Measurements from ENCODE around the gene TSBP1.
A peak's percentile ranks its signal among the peaks of the same experiment; 100 is the strongest.

Gene TSBP1

DNA sequence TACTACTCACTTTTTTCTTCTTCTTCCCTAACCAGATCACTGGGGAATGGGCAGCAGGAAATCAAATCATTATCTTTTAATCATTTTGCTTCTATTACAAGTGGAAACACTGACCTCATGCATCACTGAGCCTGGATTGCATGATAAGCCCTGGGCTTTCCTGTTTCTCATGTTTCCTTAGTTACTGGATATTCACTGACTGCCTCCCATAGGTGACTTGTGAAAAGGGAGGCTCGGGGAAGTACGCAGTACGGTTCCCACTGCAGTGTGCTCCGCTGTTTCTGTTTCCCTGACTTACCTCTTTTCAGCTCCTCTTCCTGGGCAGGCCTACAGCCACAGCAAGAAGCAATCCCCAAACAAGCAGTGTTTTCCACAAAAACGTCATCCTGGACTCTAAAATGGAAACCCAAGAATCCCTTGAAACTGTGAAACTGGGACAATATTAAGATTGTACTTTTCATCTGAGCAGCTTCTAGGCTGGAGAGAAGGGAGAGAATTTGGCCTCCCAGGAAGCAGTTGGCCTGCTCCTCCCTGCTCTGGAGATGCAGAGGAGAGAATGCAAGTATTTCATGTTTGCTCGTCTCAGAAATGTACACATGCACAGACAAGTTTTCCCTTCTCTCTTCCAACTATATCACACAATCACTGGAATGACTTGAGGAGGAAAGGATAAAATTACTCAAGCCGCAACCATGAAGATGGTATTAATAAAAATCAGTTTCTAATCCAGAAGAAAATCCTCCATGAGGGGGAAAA, 22.1 kb upstream of the TSBP1 start:
- Histone ChIP-seq H3K27ac (peak overlapping the region; percentile 24), H3K4me1 (peaks cover 6% of the 10 kb centered on the region), H3K4me3 (ENCODE audit: low read depth, low read length) (no peak overlapping the region), H3K36me3 (ENCODE audit: control insufficient read depth, insufficient read depth, low read length) (no peaks in the 10 kb centered on the region), H3K4me2 (ENCODE audit: low read length) (peak overlapping the region; percentile 58), H3K79me2 (no peaks in the 10 kb centered on the region), H3K27me3 (ENCODE audit: control insufficient read depth, insufficient read depth, low read length) (no peaks in the 10 kb centered on the region), H2AFZ (peak overlapping the region; percentile 31), H3K9ac (no peak overlapping the region), H3K9me3 (ENCODE audit: control insufficient read depth, low read length) (no peaks in the 10 kb centered on the region)
- TF ChIP-seq, protein P1, sequence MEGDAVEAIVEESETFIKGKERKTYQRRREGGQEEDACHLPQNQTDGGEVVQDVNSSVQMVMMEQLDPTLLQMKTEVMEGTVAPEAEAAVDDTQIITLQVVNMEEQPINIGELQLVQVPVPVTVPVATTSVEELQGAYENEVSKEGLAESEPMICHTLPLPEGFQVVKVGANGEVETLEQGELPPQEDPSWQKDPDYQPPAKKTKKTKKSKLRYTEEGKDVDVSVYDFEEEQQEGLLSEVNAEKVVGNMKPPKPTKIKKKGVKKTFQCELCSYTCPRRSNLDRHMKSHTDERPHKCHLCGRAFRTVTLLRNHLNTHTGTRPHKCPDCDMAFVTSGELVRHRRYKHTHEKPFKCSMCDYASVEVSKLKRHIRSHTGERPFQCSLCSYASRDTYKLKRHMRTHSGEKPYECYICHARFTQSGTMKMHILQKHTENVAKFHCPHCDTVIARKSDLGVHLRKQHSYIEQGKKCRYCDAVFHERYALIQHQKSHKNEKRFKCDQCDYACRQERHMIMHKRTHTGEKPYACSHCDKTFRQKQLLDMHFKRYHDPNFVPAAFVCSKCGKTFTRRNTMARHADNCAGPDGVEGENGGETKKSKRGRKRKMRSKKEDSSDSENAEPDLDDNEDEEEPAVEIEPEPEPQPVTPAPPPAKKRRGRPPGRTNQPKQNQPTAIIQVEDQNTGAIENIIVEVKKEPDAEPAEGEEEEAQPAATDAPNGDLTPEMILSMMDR (IDR thresholded peaks at IDR 0.05): no peak

DNA sequence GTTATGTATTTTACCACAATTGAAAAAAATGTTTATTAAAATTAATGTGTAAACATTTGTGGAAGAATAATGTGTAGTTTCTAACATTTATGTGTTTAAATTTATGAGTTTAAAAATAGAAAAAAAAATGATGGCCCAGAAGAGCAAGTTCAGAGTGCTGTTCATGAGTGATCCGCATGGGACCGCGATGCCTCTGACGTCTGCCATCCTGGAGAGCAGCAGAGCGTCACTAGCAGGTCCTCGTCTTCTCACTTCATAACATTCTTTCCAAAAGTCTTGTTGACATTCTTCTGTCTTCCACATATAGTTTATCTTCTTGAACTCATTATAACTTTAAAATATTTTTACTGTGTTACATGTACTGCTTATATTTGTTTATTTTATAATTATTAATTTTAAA, 19.8 kb upstream of the TSBP1 start:
- peaks cover 6% of the 10 kb centered on the region for H3K4me1 ChIP-seq
- H3K36me3 ChIP-seq (ENCODE audit: control insufficient read depth, insufficient read depth, low read length): no peaks in the 10 kb centered on the region
- no peak overlapping the region for H3K4me2 ChIP-seq (ENCODE audit: low read length)
- no peak overlapping the region for H3K27ac ChIP-seq
- H3K4me3 ChIP-seq (ENCODE audit: low read depth, low read length): no peak overlapping the region
- H2AFZ ChIP-seq: no peak overlapping the region
- H3K27me3 ChIP-seq (ENCODE audit: control insufficient read depth, insufficient read depth, low read length): no peaks in the 10 kb centered on the region
- TF ChIP-seq, protein P1 (IDR thresholded peaks at IDR 0.05): no peak
- no peak overlapping the region for H3K9ac ChIP-seq
- no peaks in the 10 kb centered on the region for H3K79me2 ChIP-seq
- no peaks in the 10 kb centered on the region for H3K9me3 ChIP-seq (ENCODE audit: control insufficient read depth, low read length)

DNA sequence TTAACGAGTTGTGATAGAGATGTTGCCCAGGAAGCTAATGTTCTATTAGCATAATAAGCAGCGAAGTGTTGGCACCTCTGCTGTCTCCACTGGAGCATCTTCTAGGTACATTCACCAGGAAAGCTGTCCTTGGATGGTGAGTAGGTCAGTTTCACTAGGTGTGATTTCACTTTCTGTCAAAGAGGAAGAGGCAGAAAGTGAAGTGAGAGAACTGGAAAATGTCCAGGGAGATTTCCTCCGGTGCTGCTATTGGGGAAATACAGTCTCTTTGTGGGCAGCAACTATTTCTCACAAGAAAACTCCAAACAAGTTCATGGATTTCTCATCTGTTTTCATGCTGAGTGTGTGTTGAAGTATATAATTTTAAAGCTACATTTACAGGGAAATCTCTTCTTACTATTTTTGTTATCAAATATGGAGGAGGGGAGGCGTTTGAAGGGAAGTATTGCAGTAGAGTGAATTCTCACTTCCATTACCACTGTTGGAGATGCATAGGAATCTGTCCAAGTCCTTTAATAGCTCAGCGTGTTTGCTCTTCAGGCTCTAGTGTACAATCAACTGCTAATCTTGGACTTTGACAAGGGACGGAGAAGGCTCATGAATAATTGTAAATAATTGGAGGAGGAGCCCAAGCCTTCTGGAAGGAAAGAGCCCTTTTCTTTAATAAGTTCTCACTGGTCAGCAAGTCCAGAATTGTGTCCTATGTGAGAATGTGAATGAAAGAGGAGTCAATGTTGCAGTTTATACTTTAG, 16.1 kb upstream of the TSBP1 start:
- Histone ChIP-seq H2AFZ (no peak overlapping the region), H3K4me2 (ENCODE audit: low read length) (no peak overlapping the region), H3K9me3 (ENCODE audit: control insufficient read depth, low read length) (no peaks in the 10 kb centered on the region), H3K27ac (no peak overlapping the region), H3K9ac (no peak overlapping the region), H3K79me2 (no peaks in the 10 kb centered on the region), H3K27me3 (ENCODE audit: control insufficient read depth, insufficient read depth, low read length) (no peaks in the 10 kb centered on the region), H3K4me3 (ENCODE audit: low read depth, low read length) (no peak overlapping the region), H3K4me1 (no peaks in the 10 kb centered on the region), H3K36me3 (ENCODE audit: control insufficient read depth, insufficient read depth, low read length) (no peaks in the 10 kb centered on the region)
- TF ChIP-seq, protein P1 (IDR thresholded peaks at IDR 0.05): no peak

DNA sequence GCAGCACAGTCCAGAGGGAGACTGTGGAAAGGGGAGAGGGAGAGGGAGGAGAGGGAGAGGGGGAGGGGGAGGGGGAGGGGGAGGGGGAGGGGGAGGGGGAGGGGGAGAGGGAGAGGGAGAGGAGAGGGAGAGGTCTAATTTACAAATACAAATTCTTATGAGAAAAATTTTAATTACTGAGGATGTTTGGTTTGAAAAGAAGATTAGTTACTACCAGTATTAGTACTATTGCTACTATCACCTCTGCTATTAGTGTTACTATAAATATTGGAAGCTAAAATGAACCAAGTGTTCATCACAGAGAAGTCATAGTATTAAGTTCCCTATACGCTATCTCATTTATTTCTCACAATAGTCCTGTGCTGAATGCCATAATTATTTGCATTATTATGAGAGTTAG, 14.3 kb upstream of the TSBP1 start:
- Histone ChIP-seq H3K36me3 (ENCODE audit: control insufficient read depth, insufficient read depth, low read length) (no peaks in the 10 kb centered on the region), H2AFZ (no peak overlapping the region), H3K27me3 (ENCODE audit: control insufficient read depth, insufficient read depth, low read length) (no peaks in the 10 kb centered on the region), H3K79me2 (no peaks in the 10 kb centered on the region), H3K27ac (no peak overlapping the region), H3K4me1 (no peaks in the 10 kb centered on the region), H3K9me3 (ENCODE audit: control insufficient read depth, low read length) (no peaks in the 10 kb centered on the region), H3K4me2 (ENCODE audit: low read length) (no peak overlapping the region), H3K4me3 (ENCODE audit: low read depth, low read length) (no peak overlapping the region), H3K9ac (no peak overlapping the region)
- TF ChIP-seq, protein P1 (IDR thresholded peaks at IDR 0.05): no peak

All from parathyroid adenoma (tissue), 2 donors.